Hematopoietic multipotent progenitor cell treated with erythropoietin and hydrocortisone succinate and interleukin-3 and kit ligand, for 4 days (in vitro differentiated cells): ENCODE results near the gene BLNK.
A peak's percentile ranks its signal among the peaks of the same experiment; 100 is the strongest.
"Not testable (repeated sequence)": the region's sequence is repeated elsewhere in the genome, so short reads cannot be mapped to it uniquely, and the experiment has no call there.

Source experiments
- DNase-seq: peaks from one replicate; pipeline ENCODE4 v3.0.0-alpha.2; 2015

Gene BLNK

GRCh38 chr10:96218826-96219225 lies 52.5 kb downstream of the BLNK start:
- DNase-seq: no peak

GRCh38 chr10:96217711-96218110 lies 53.7 kb downstream of the BLNK start:
- no peak for DNase-seq

- DNase-seq: no peak
These were observed 54.6 kb downstream of the BLNK start for GRCh38 chr10:96216775-96217174.

- no peak for DNase-seq
These were observed 58.5 kb downstream of the BLNK start for GRCh38 chr10:96212911-96213310.

GRCh38 chr10:96211764-96212163 lies 59.6 kb downstream of the BLNK start:
- DNase-seq: no peak

GRCh38 chr10:96208946-96209345 lies 62.4 kb downstream of the BLNK start:
- DNase-seq: no peak

- no peak for DNase-seq
These were observed 63.1 kb downstream of the BLNK start for GRCh38 chr10:96208271-96208670.

GRCh38 chr10:96205580-96205979 lies 65.8 kb downstream of the BLNK start:
- DNase-seq: no peak

GRCh38 chr10:96201525-96201924 lies 69.8 kb downstream of the BLNK start:
- DNase-seq: no peak

- DNase-seq: not testable (repeated sequence)
These were observed 81.9 kb downstream of the BLNK start for GRCh38 chr10:96189505-96189904.

GRCh38 chr10:96188916-96189315 lies 82.5 kb downstream of the BLNK start:
- DNase-seq: no peak

- no peak for DNase-seq
These were observed 82.9 kb downstream of the BLNK start for GRCh38 chr10:96188421-96188820.

GRCh38 chr10:96176985-96177384 lies 94.4 kb downstream of the BLNK start:
- DNase-seq: peak; percentile 18

- DNase-seq: no peak
These were observed 98.7 kb downstream of the BLNK start for GRCh38 chr10:96172666-96173065.

- DNase-seq: no peak
These were observed 101.1 kb downstream of the BLNK start for GRCh38 chr10:96170230-96170629.

- no peak for DNase-seq
These were observed 102.8 kb downstream of the BLNK start for GRCh38 chr10:96168546-96168945.

GRCh38 chr10:96165726-96166125 lies 105.6 kb downstream of the BLNK start:
- DNase-seq: no peak

GRCh38 chr10:96153070-96153469 lies 118.3 kb downstream of the BLNK start:
- DNase-seq: no peak

- DNase-seq: no peak
These were observed 118.9 kb downstream of the BLNK start for GRCh38 chr10:96152437-96152836.
